ENCODE measurements around the gene NELL2.

GRCh38 chr12:44875954-44876543 is at the start of gene NELL2:
- no peak for TF ChIP-seq POLR2AphosphoS5 (IDR thresholded peaks at IDR 0.05)
- TF ChIP-seq POLR2A (IDR thresholded peaks at IDR 0.05) = no peak

Data from gastroesophageal sphincter (tissue), 2 donors.